PC-9 (cell line): ENCODE data around the gene UBE2K. TPM values are rescaled to one million over a fixed set of nuclear protein-coding genes. Genes with fewer than 3 reads are reported as not detected.
"Not testable (repeated sequence)": the region's sequence is repeated elsewhere in the genome, so short reads cannot be mapped to it uniquely, and the experiment has no call there.

Source experiments
- BruUV-seq: library from RNA; stranded (reverse); fragments of 400-500 nt; replicated peaks from 2 replicates; lab custom pipeline; 2021; lab: Mats Ljungman, UMichigan
- CTCF ChIA-PET: fragments of 300-600 bp; sonication (Branson Sonifier 250); formaldehyde crosslinking; loops from one replicate; lab custom pipeline; 2022; ENCODE audit warnings: antibody characterized with exemption; lab: Charles Lee
- POLR2A ChIA-PET: fragments of 300-600 bp; sonication (Branson Sonifier 250); formaldehyde crosslinking; loops from one replicate; lab custom pipeline; 2022; ENCODE audit warnings: antibody characterized with exemption; ENCODE audit not compliant: unreplicated experiment; lab: Charles Lee
- DNase-seq, 2 experiments: peaks; one replicate each; pipeline versions ENCODE4 v3.0.0 to v3.0.0-alpha.2; 2015 to 2022; ENCODE audit warnings: mixed read lengths in 1 of 2
- H2AFZ ChIP-seq: fragments of 200-600 bp; sonication (generic); 2 replicates; pipeline ENCODE4 v1.8.1; 2017; ENCODE audit warnings: antibody characterized with exemption
- H3F3A ChIP-seq: fragments of 200-600 bp; sonication (generic); 2 replicates; pipeline ENCODE4 v1.8.1; 2017; ENCODE audit warnings: antibody characterized with exemption, mild to moderate bottlenecking, low read depth; ENCODE audit not compliant: insufficient read depth
- H3K27ac ChIP-seq: fragments of 200-600 bp; sonication (generic); 2 replicates; pipeline ENCODE4 v1.6.1; 2016; ENCODE audit warnings: mixed run types
- H3K27me3 ChIP-seq: fragments of 200-600 bp; sonication (generic); 2 replicates; pipeline ENCODE4 v1.6.1; 2016; ENCODE audit warnings: low read depth, mixed run types; ENCODE audit not compliant: insufficient read depth
- H3K36me3 ChIP-seq: fragments of 200-600 bp; sonication (generic); 2 replicates; pipeline ENCODE4 v1.6.1; 2016; ENCODE audit warnings: low read depth, mixed run types
- H3K4me1 ChIP-seq: fragments of 200-600 bp; sonication (generic); replicated peaks from 2 replicates; pipeline ENCODE4 v1.6.1; 2016; ENCODE audit warnings: mixed run types; ENCODE audit not compliant: insufficient read depth
- H3K4me2 ChIP-seq: fragments of 200-600 bp; sonication (generic); 2 replicates; pipeline ENCODE4 v1.6.1; 2017; ENCODE audit warnings: mixed run types
- H3K4me3 ChIP-seq: fragments of 200-600 bp; sonication (generic); 2 replicates; pipeline ENCODE4 v1.6.1; 2016; ENCODE audit warnings: mixed run types
- H3K79me2 ChIP-seq: fragments of 200-600 bp; sonication (generic); 2 replicates; pipeline ENCODE4 v1.6.1; 2017; ENCODE audit warnings: low read depth, mixed run types
- H3K9me2 ChIP-seq: fragments of 200-600 bp; sonication (generic); 2 replicates; pipeline ENCODE4 v1.8.1; 2017; ENCODE audit warnings: mild to moderate bottlenecking; ENCODE audit not compliant: insufficient read depth
- H3K9me3 ChIP-seq: fragments of 200-600 bp; sonication (generic); 2 replicates; pipeline ENCODE4 v1.8.1; 2016; ENCODE audit warnings: low read depth; ENCODE audit not compliant: insufficient read depth
- H4K20me1 ChIP-seq: fragments of 200-600 bp; sonication (generic); 2 replicates; pipeline ENCODE4 v1.8.1; 2017; ENCODE audit not compliant: insufficient read depth
- EZH2 ChIP-seq: fragments of 200-600 bp; sonication (generic); IDR thresholded peaks from 2 replicates; pipeline ENCODE4 v1.8.0; 2017; ENCODE audit warnings: antibody characterized with exemption, low read depth
- intact Hi-C: fragments of 100-400 bp; cut with micrococcal nuclease; formaldehyde crosslinking; loops from one replicate; pipeline ENCODE4 v1.10.0; 2022; ENCODE audit not compliant: unreplicated experiment
- total RNA-seq: library from RNA; stranded (reverse); gene quantifications from 2 replicates; pipeline ENCODE4 v1.2.3, GENCODE V29; 2021
- TF ChIP-seq, protein P1 (sequence below): fragments of 200-600 bp; sonication (generic); conservative IDR thresholded peaks from 2 replicates; pipeline ENCODE4 v1.6.1; 2017; ENCODE audit warnings: mixed run types, antibody characterized with exemption, mild to moderate bottlenecking, moderate library complexity

The UBE2K gene
- total RNA-seq, 1 experiment from 2014 or later: 129 TPM

DNA sequence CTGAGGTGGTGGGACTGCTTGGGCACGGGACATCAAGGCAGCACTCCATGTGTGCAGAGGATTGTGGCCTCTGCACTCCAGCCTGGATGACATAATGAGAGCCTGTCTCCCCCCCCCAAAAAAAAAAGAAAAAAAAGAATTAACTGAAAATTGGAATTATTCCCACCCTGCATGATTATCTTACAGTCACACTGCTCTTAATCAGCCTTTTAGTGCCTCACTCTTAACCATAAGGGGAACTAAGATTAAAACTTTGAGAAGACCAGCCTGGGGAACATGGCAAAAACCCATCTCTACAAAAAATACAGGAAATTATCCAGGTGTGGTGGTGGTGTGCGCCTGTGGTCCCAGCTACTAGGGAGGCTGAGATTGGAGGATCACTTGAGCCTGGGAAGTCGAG is 94.6 kb downstream of the UBE2K start:
- no peaks in the 10 kb centered on the region for H3K4me1 ChIP-seq
- no peak overlapping the region for H3K4me3 ChIP-seq
- CTCF ChIA-PET: no interaction called here
- intact Hi-C loops: no loop called here
- no peaks in the 10 kb centered on the region for H3K79me2 ChIP-seq
- DNase-seq: no peak
- H3K27me3 ChIP-seq: no peaks in the 10 kb centered on the region
- H3K4me2 ChIP-seq: no peak overlapping the region
- H3F3A ChIP-seq: peaks cover 4% of the 10 kb centered on the region; the same call in 1 of the 2 replicates
- no peaks in the 10 kb centered on the region for H3K36me3 ChIP-seq
- TF ChIP-seq, protein P1, sequence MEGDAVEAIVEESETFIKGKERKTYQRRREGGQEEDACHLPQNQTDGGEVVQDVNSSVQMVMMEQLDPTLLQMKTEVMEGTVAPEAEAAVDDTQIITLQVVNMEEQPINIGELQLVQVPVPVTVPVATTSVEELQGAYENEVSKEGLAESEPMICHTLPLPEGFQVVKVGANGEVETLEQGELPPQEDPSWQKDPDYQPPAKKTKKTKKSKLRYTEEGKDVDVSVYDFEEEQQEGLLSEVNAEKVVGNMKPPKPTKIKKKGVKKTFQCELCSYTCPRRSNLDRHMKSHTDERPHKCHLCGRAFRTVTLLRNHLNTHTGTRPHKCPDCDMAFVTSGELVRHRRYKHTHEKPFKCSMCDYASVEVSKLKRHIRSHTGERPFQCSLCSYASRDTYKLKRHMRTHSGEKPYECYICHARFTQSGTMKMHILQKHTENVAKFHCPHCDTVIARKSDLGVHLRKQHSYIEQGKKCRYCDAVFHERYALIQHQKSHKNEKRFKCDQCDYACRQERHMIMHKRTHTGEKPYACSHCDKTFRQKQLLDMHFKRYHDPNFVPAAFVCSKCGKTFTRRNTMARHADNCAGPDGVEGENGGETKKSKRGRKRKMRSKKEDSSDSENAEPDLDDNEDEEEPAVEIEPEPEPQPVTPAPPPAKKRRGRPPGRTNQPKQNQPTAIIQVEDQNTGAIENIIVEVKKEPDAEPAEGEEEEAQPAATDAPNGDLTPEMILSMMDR: no peak
- no peak for TF ChIP-seq EZH2
- no peaks in the 10 kb centered on the region for H3K9me3 ChIP-seq
- BruUV-seq: no TSS peak
- no peak overlapping the region for H2AFZ ChIP-seq
- H3K27ac ChIP-seq: no peak overlapping the region
- H4K20me1 ChIP-seq: no peaks in the 10 kb centered on the region
- POLR2A ChIA-PET: no interaction called here
- H3K9me2 ChIP-seq: no peaks in the 10 kb centered on the region

DNA sequence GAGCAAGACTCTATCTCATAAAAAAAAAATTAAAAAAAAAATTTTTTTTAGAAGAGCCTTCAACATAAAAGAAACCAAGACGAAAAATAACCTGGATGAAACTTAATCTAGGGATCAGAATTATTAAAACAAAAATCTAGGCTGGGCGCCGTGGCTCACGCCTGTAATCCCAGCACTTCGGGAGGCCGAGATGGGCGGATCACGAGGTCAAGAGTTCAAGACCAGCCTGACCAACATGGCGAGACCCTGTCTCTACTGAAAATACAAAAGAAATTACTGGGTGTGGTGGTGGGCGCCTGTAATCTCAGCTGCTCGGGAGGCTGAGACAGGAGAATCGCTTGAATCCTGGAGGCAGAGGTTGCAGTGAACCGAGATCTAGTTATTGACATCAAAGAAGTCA is 95.0 kb downstream of the UBE2K start:
- CTCF ChIA-PET, H3K27ac ChIP-seq, POLR2A ChIA-PET, BruUV-seq, DNase-seq, H2AFZ ChIP-seq, H3F3A ChIP-seq, H3K4me1 ChIP-seq, H3K27me3 ChIP-seq, intact Hi-C loops, H3K79me2 ChIP-seq, H3K4me3 ChIP-seq, H3K9me3 ChIP-seq, H4K20me1 ChIP-seq, H3K9me2 ChIP-seq, H3K4me2 ChIP-seq, H3K36me3 ChIP-seq: not testable (repeated sequence)

DNA sequence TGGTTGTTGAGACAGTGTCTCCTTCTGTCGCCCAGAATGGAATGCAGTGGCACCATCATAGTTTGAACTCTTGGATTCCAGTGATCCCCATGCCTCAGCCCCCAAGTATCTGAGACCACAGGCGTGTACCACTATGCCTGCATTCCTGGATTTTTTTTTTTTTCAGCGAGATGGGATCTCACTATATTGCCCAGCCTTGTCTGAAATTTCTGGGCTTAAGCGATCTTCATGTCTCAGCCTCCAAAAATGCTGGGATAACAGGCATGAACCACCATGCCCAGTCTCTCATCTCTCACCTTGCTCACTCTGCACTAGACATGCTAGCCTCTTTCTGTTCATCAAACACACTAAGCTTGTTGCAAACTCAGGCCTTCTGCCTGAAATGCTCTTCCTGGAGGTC is 104.1 kb downstream of the UBE2K start:
- Histone ChIP-seq H3K4me2 (no peak overlapping the region), H4K20me1 (no peaks in the 10 kb centered on the region), H3F3A (no peaks in the 10 kb centered on the region), H3K27me3 (no peaks in the 10 kb centered on the region), H3K79me2 (no peaks in the 10 kb centered on the region), H3K9me2 (no peaks in the 10 kb centered on the region), H3K27ac (no peak overlapping the region), H3K9me3 (no peaks in the 10 kb centered on the region), H3K4me3 (no peak overlapping the region), H3K4me1 (no peaks in the 10 kb centered on the region), H2AFZ (no peak overlapping the region), H3K36me3 (no peaks in the 10 kb centered on the region)
- POLR2A ChIA-PET: no interaction called here
- no TSS peak for BruUV-seq
- intact Hi-C loops: no loop called here
- no peak for DNase-seq
- CTCF ChIA-PET: no interaction called here
- no peak for TF ChIP-seq EZH2
- TF ChIP-seq, protein P1: no peak

DNA sequence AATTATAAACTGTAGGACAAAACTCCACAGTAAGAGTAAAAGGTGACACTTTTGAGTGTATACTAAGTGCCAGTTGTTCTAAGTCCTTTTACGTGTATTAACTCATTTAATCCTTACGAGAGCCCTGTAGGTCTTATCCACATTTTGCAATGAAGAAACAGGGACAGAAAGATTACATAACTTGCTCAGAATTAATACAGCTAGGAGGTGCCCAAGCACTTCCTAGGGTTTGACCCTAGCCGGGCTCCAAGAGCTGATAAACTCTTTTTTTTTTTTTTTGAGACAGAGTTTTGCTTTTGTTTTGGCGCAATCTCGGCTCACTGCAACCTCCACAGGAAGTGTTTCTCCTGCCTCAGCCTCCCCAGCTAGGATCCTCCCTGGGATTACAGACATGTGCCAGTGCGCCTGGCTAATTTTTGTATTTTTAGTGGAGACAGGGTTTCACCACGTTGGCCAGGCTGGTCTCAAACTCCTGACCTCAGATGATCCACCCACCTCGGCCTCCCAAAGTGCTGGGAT is 110.4 kb downstream of the UBE2K start:
- Histone ChIP-seq H3K4me2 (no peak overlapping the region), H3K36me3 (no peaks in the 10 kb centered on the region), H3F3A (no peaks in the 10 kb centered on the region), H3K9me3 (no peaks in the 10 kb centered on the region), H3K27me3 (no peaks in the 10 kb centered on the region), H4K20me1 (no peaks in the 10 kb centered on the region), H3K4me1 (no peaks in the 10 kb centered on the region), H3K79me2 (no peaks in the 10 kb centered on the region), H2AFZ (no peak overlapping the region), H3K27ac (no peak overlapping the region), H3K9me2 (no peaks in the 10 kb centered on the region), H3K4me3 (no peak overlapping the region)
- no peak for DNase-seq
- intact Hi-C loops: no loop called here
- CTCF ChIA-PET: no interaction called here
- TF ChIP-seq, protein P1: no peak
- TF ChIP-seq EZH2: no peak
- no TSS peak for BruUV-seq
- POLR2A ChIA-PET: no interaction called here
